MM.1S (cell line): Measurements from ENCODE around the gene MYOC.
"Not testable (repeated sequence)": the region's sequence is repeated elsewhere in the genome, so short reads cannot be mapped to it uniquely, and the experiment has no call there.

Experiments used
- CTCF ChIP-seq: fragments of 300-600 bp; sonication (generic); IDR thresholded peaks from 2 replicates; pipeline ENCODE4 v1.5.1; 2016; ENCODE audit warnings: antibody characterized with exemption, low read length, mixed read lengths
- EZH2 ChIP-seq: fragments of 300-600 bp; sonication (generic); optimal IDR thresholded peaks from 2 replicates; pipeline ENCODE3; 2017; ENCODE audit warnings: low read depth, mild to moderate bottlenecking, antibody characterized with exemption, low read length, mixed read lengths

DNA sequence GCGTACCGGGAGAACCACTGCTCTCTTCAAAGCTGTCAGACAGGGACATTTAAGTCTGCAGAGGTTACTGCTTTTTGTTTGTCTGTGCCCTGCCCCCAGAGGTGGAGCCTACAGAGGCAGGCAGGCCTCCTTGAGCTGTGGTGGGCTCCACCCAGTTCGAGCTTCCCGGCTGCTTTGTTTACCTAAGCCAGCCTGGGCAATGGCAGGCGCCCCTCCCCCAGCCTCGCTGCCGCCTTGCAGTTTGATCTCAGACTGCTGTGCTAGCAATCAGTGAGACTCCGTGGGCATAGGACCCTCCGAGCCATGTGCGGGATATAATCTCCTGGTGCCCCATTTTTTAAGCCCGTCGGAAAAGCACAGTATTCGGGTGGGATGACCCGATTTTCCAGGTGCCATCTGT is 43.3 kb upstream of the MYOC start:
- TF ChIP-seq CTCF, EZH2: not testable (repeated sequence)
